Gastroesophageal sphincter (tissue), 3 donors: Measurements from ENCODE around the gene DGKZ.

ENCODE experiments used
- CTCF ChIP-seq, 4 experiments: fragments of 200-600 bp in 2 of 4; fragments of 450-650 bp in 2 of 4; sonication (generic) in 1 of 4; IDR thresholded peaks; one replicate each; pipeline ENCODE4 v1.5.1; 2017 to 2019; ENCODE audit warnings: antibody characterized with exemption in 4 of 4, mild to moderate bottlenecking in 2 of 4, moderate library complexity in 2 of 4
- EP300 ChIP-seq: sonication (generic); formaldehyde crosslinking; IDR thresholded peaks from one replicate; pipeline ENCODE4 v1.6.1; 2017; ENCODE audit warnings: antibody characterized with exemption, mild to moderate bottlenecking
- POLR2A ChIP-seq, 2 donors: fragments of 450-650 bp; IDR thresholded peaks; one replicate each; pipeline ENCODE4 v1.6.1; 2017; ENCODE audit warnings: antibody characterized with exemption in 2 of 2, mild to moderate bottlenecking in 2 of 2, moderate library complexity in 1 of 2
- POLR2AphosphoS5 ChIP-seq: sonication (generic); formaldehyde crosslinking; IDR thresholded peaks from one replicate; pipeline ENCODE4 v1.6.1; 2017; ENCODE audit warnings: antibody characterized with exemption

GRCh38 chr11:46363031-46363407 is 15.8 kb downstream of the DGKZ start:
- TF ChIP-seq CTCF (IDR thresholded peaks at IDR 0.05) (no peak), EP300 (no peak), POLR2A (IDR thresholded peaks at IDR 0.05) (no peak), POLR2AphosphoS5 (no peak)
